Subcutaneous abdominal adipose tissue (tissue), 5 donors: ENCODE results near the gene GCNT1.
"Not testable (repeated sequence)": the region's sequence is repeated elsewhere in the genome, so short reads cannot be mapped to it uniquely, and the experiment has no call there.

Experiments
- H3K27ac ChIP-seq: one replicate; pipeline ENCODE4 v1.7.0; 2013; ENCODE audit warnings: low read depth, mild to moderate bottlenecking, inconsistent platforms, low read length, moderate library complexity
- H3K27me3 ChIP-seq, 5 donors: one replicate each; pipeline ENCODE4 v1.7.0; 2013; ENCODE audit warnings: low read length in 5 of 5, inconsistent platforms in 1 of 5; ENCODE audit not compliant: control insufficient read depth in 5 of 5, insufficient read depth in 4 of 5
- H3K36me3 ChIP-seq, 5 donors: one replicate each; pipeline ENCODE4 v1.7.0; 2013; ENCODE audit warnings: low read length in 5 of 5; ENCODE audit not compliant: control insufficient read depth in 5 of 5, insufficient read depth in 5 of 5
- H3K4me1 ChIP-seq, 5 donors: one replicate each; pipeline ENCODE4 v1.7.0; 2013; ENCODE audit warnings: low read length in 5 of 5, mild to moderate bottlenecking in 3 of 5, moderate library complexity in 1 of 5; ENCODE audit not compliant: control insufficient read depth in 5 of 5, insufficient read depth in 5 of 5
- H3K4me3 ChIP-seq, 5 donors: one replicate each; pipeline ENCODE4 v1.7.0; 2013; ENCODE audit warnings: low read length in 5 of 5, low read depth in 1 of 5
- H3K9ac ChIP-seq, 5 donors: one replicate each; pipeline ENCODE4 v1.7.0; 2013; ENCODE audit warnings: low read length in 5 of 5, mild to moderate bottlenecking in 4 of 5, moderate library complexity in 3 of 5
- H3K9me3 ChIP-seq, 5 donors: one replicate each; pipeline ENCODE4 v1.7.0; 2013; ENCODE audit warnings: low read length in 5 of 5; ENCODE audit not compliant: control insufficient read depth in 5 of 5
- donor health status: healthy.
- donor health status: healthy.
- donor health status: healthy.
- donor health status: healthy.
- donor health status: healthy.

The GCNT1 gene

GRCh38 chr9:76479337-76479736 is 20.4 kb downstream of the GCNT1 start:
- H3K36me3 ChIP-seq, H3K9me3 ChIP-seq, H3K9ac ChIP-seq, H3K4me3 ChIP-seq, H3K27me3 ChIP-seq, H3K4me1 ChIP-seq, H3K27ac ChIP-seq: not testable (repeated sequence)

- H3K4me3 ChIP-seq, result no peak overlapping the region
- H3K9me3 ChIP-seq, result peaks cover 0 to 4% (median 0%) of the 10 kb centered on the region in 5 donors
- H3K9ac ChIP-seq, result no peak overlapping the region
- no peaks in the 10 kb centered on the region for H3K36me3 ChIP-seq
- no peaks in the 10 kb centered on the region for H3K4me1 ChIP-seq
- H3K27me3 ChIP-seq, result no peaks in the 10 kb centered on the region
- no peak overlapping the region for H3K27ac ChIP-seq
Observed at GRCh38 chr9:76486151-76486550, 27.2 kb downstream of the GCNT1 start.

- Histone ChIP-seq H3K4me1 (no peaks in the 10 kb centered on the region), H3K27ac (no peak overlapping the region), H3K9ac (no peak overlapping the region), H3K4me3 (no peak overlapping the region), H3K36me3 (no peaks in the 10 kb centered on the region), H3K27me3 (no peaks in the 10 kb centered on the region), H3K9me3 (peaks cover 0 to 5% (median 0%) of the 10 kb centered on the region in 5 donors)
Observed at GRCh38 chr9:76490249-76490990, 31.4 kb downstream of the GCNT1 start.

- H3K4me3 ChIP-seq, H3K4me1 ChIP-seq, H3K27ac ChIP-seq, H3K27me3 ChIP-seq, H3K9me3 ChIP-seq, H3K9ac ChIP-seq, H3K36me3 ChIP-seq: not testable (repeated sequence)
Observed at GRCh38 chr9:76491056-76491455, 32.1 kb downstream of the GCNT1 start.

GRCh38 chr9:76493496-76493895 is 34.5 kb downstream of the GCNT1 start:
- not testable (repeated sequence) for H3K27ac ChIP-seq, H3K9ac ChIP-seq, H3K36me3 ChIP-seq

GRCh38 chr9:76500061-76500460 is 41.1 kb downstream of the GCNT1 start:
- H3K9me3 ChIP-seq, result peaks cover 0 to 5% (median 0%) of the 10 kb centered on the region in 5 donors
- H3K9ac ChIP-seq, result no peak overlapping the region
- H3K4me1 ChIP-seq, result peaks cover 0 to 2% (median 0%) of the 10 kb centered on the region in 5 donors
- H3K27me3 ChIP-seq, result no peaks in the 10 kb centered on the region
- H3K27ac ChIP-seq, result no peak overlapping the region
- peaks cover 0 to 8% (median 0%) of the 10 kb centered on the region in 5 donors for H3K36me3 ChIP-seq
- no peak overlapping the region for H3K4me3 ChIP-seq

More at GRCh38 chr9:76493496-76493895, 34.5 kb downstream of the GCNT1 start:
- H3K27me3 ChIP-seq, H3K4me3 ChIP-seq, H3K4me1 ChIP-seq, H3K9me3 ChIP-seq: not testable (repeated sequence)

- Histone ChIP-seq H3K36me3 (peaks cover 0 to 8% (median 0%) of the 10 kb centered on the region in 5 donors), H3K4me3 (no peak overlapping the region), H3K27me3 (no peaks in the 10 kb centered on the region), H3K9me3 (no peaks in the 10 kb centered on the region), H3K27ac (no peak overlapping the region), H3K9ac (no peak overlapping the region), H3K4me1 (peaks cover 0 to 2% (median 0%) of the 10 kb centered on the region in 5 donors)
Observed at GRCh38 chr9:76502746-76503145, 43.8 kb downstream of the GCNT1 start.

- peaks cover 0 to 7% (median 0%) of the 10 kb centered on the region in 5 donors for H3K9me3 ChIP-seq
Observed at GRCh38 chr9:76510041-76510440, 51.1 kb downstream of the GCNT1 start.

GRCh38 chr9:76510446-76510845 is 51.5 kb downstream of the GCNT1 start:
- H3K36me3 ChIP-seq, result no peaks in the 10 kb centered on the region
- H3K4me1 ChIP-seq, result no peaks in the 10 kb centered on the region

More at GRCh38 chr9:76510041-76510440, 51.1 kb downstream of the GCNT1 start:
- Histone ChIP-seq H3K27me3 (no peaks in the 10 kb centered on the region), H3K4me1 (no peaks in the 10 kb centered on the region), H3K4me3 (no peak overlapping the region), H3K9ac (no peak overlapping the region), H3K27ac (no peak overlapping the region), H3K36me3 (no peaks in the 10 kb centered on the region)

GRCh38 chr9:76512826-76513225 is 53.8 kb downstream of the GCNT1 start:
- H3K9me3 ChIP-seq, result peaks cover 0 to 7% (median 0%) of the 10 kb centered on the region in 5 donors
- no peak overlapping the region for H3K9ac ChIP-seq
- H3K27ac ChIP-seq, result no peak overlapping the region
- no peaks in the 10 kb centered on the region for H3K4me1 ChIP-seq
- no peaks in the 10 kb centered on the region for H3K27me3 ChIP-seq
- H3K36me3 ChIP-seq, result no peaks in the 10 kb centered on the region
- H3K4me3 ChIP-seq, result no peak overlapping the region

More at GRCh38 chr9:76510446-76510845, 51.5 kb downstream of the GCNT1 start:
- Histone ChIP-seq H3K27ac (no peak overlapping the region), H3K27me3 (no peaks in the 10 kb centered on the region), H3K9me3 (peaks cover 0 to 7% (median 0%) of the 10 kb centered on the region in 5 donors), H3K4me3 (no peak overlapping the region), H3K9ac (no peak overlapping the region)
